Sigmoid colon (tissue), 7 donors: ENCODE results near the gene KNDC1. TPM values are rescaled to one million over a fixed set of nuclear protein-coding genes. Genes with fewer than 3 reads are reported as not detected.

Experiments used
- DNase-seq: peaks from one replicate; pipeline ENCODE4 v3.0.0-alpha.2; 2019
- H3K27ac ChIP-seq, 4 donors: fragments of 200-600 bp; sonication (generic); one replicate each; pipeline ENCODE4 v1.5.1; 2016 to 2019; ENCODE audit warnings: mild to moderate bottlenecking in 1 of 4
- H3K27me3 ChIP-seq, 3 donors: fragments of 200-600 bp; sonication (generic); one replicate each; pipeline ENCODE4 v1.5.1; 2019; ENCODE audit warnings: mild to moderate bottlenecking in 1 of 3
- H3K36me3 ChIP-seq, 4 donors: fragments of 200-600 bp; sonication (generic); one replicate each; pipeline ENCODE4 v1.5.1; 2016 to 2019
- H3K4me1 ChIP-seq, 4 donors: fragments of 200-600 bp; sonication (generic); one replicate each; pipeline ENCODE4 v1.5.1; 2017 to 2019
- H3K4me3 ChIP-seq, 4 donors: fragments of 200-600 bp; sonication (generic); one replicate each; pipeline ENCODE4 v1.5.1; 2017 to 2019; ENCODE audit warnings: mild to moderate bottlenecking in 2 of 4, moderate library complexity in 1 of 4
- H3K9me3 ChIP-seq, 4 donors: fragments of 200-600 bp in 3 of 4; sonication (generic) in 3 of 4; one replicate each; pipeline versions ENCODE4 v1.5.1 to v1.6.1; 2013 to 2019
- EP300 ChIP-seq, 4 donors: sonication (generic); formaldehyde crosslinking; IDR thresholded peaks; one replicate each; pipeline ENCODE4 v1.6.1; 2017; ENCODE audit warnings: antibody characterized with exemption in 4 of 4
- POLR2A ChIP-seq, 2 donors: fragments of 450-650 bp; IDR thresholded peaks; one replicate each; pipeline ENCODE4 v1.6.1; 2016; ENCODE audit warnings: antibody characterized with exemption in 2 of 2, mild to moderate bottlenecking in 2 of 2, moderate library complexity in 2 of 2
- POLR2AphosphoS5 ChIP-seq, 4 donors: sonication (generic); formaldehyde crosslinking; IDR thresholded peaks; one replicate each; pipeline ENCODE4 v1.6.1; 2017; ENCODE audit warnings: antibody characterized with exemption in 4 of 4
- WGBS, 2 donors: extraction: QIAGEN DNeasy Blood & Tissue Kit; methylation state at CpG; one replicate each; pipeline ENCODE4 v1.1.7; 2013; 5-methylcytosine and 5-hydroxymethylcytosine counted together
- intact Hi-C: fragments of 100-400 bp; cut with DNase I; formaldehyde crosslinking; loops from one replicate; pipeline ENCODE4 v1.15.1; 2023
- polyA plus RNA-seq, 3 donors: library from polyadenylated mRNA; stranded (reverse); fragments of 200-250 nt; gene quantifications; one replicate each; pipeline ENCODE4 v1.2.3, GENCODE V29; 2013
- total RNA-seq, 4 donors: library from RNA; depleted of rRNA; stranded (reverse); fragments of >200 nt; gene quantifications; one replicate each; pipeline ENCODE4 v1.1.0, GENCODE V29; 2016
- TF ChIP-seq, protein P1 (sequence below), 4 experiments: fragments of 450-650 bp in 3 of 4; fragments of 200-600 bp in 1 of 4; IDR thresholded peaks; one replicate each; pipeline ENCODE4 v1.5.1; 2016 to 2019; ENCODE audit warnings: antibody characterized with exemption in 4 of 4, mild to moderate bottlenecking in 3 of 4, moderate library complexity in 2 of 4
- donor health status: healthy with polysubstance abuse.
- donor health status: Bipolar disorder and iron deficiency.
- donor health status: healthy.

KNDC1 gene
- total and polyA plus RNA-seq, 7 donors = under 0.01 to 1.9 (median 0.26) TPM; not detected in 1

GRCh38 chr10:133202778-133203651 lies 43.0 kb downstream of the KNDC1 start:
- no peak overlapping the region for H3K4me3 ChIP-seq
- DNase-seq = no peak
- no peaks in the 10 kb centered on the region for H3K9me3 ChIP-seq
- intact Hi-C loops = no loop called here
- TF ChIP-seq POLR2A (IDR thresholded peaks at IDR 0.05) (no peak), POLR2AphosphoS5 (IDR thresholded peaks at IDR 0.05) (no peak), EP300 (IDR thresholded peaks at IDR 0.05) (no peak)
- TF ChIP-seq, protein P1, sequence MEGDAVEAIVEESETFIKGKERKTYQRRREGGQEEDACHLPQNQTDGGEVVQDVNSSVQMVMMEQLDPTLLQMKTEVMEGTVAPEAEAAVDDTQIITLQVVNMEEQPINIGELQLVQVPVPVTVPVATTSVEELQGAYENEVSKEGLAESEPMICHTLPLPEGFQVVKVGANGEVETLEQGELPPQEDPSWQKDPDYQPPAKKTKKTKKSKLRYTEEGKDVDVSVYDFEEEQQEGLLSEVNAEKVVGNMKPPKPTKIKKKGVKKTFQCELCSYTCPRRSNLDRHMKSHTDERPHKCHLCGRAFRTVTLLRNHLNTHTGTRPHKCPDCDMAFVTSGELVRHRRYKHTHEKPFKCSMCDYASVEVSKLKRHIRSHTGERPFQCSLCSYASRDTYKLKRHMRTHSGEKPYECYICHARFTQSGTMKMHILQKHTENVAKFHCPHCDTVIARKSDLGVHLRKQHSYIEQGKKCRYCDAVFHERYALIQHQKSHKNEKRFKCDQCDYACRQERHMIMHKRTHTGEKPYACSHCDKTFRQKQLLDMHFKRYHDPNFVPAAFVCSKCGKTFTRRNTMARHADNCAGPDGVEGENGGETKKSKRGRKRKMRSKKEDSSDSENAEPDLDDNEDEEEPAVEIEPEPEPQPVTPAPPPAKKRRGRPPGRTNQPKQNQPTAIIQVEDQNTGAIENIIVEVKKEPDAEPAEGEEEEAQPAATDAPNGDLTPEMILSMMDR (IDR thresholded peaks at IDR 0.05) = no peak
- WGBS, 2 donors = 86 to 87% methylated on average over 62 of the region's 62 CpGs
- H3K27me3 ChIP-seq = peaks cover 0 to 5% (median 0%) of the 10 kb centered on the region in 3 donors
- no peak overlapping the region for H3K27ac ChIP-seq
- no peaks in the 10 kb centered on the region for H3K4me1 ChIP-seq
- H3K36me3 ChIP-seq = no peaks in the 10 kb centered on the region

DNA sequence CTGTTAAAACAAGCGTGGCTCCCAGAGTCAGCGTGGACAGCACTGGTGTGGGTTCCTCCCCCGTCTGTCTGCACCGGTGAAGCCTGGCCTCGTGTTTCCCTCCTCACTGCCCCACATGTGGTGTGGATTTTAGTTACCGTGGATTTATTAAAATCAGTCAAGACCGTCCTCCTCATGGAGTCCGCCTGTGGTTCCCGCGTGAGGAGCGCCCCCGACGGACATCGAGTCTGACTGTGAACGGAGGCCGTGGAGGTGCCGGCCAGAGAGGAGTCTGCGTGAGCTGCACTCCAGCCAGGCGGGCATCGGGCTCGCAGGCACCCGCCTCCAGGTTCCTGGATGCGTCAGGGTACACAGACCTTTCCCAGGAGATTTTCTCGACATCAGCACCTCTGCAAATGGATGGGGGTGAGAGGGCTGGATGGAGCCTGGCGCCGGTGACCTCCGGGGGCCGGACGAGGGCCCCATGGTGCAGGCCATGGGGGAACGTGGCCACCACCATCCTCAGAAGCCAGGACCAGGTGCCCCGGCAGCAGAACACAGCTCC lies 43.7 kb downstream of the KNDC1 start:
- peaks cover 0 to 5% (median 0%) of the 10 kb centered on the region in 3 donors for H3K27me3 ChIP-seq

GRCh38 chr10:133204226-133205015 lies 44.4 kb downstream of the KNDC1 start:
- no peaks in the 10 kb centered on the region for H3K9me3 ChIP-seq
- H3K36me3 ChIP-seq = no peaks in the 10 kb centered on the region
- peaks cover 0 to 5% (median 0%) of the 10 kb centered on the region in 3 donors for H3K27me3 ChIP-seq
- TF ChIP-seq EP300 (IDR thresholded peaks at IDR 0.05) (no peak), POLR2AphosphoS5 (IDR thresholded peaks at IDR 0.05) (no peak), POLR2A (IDR thresholded peaks at IDR 0.05) (no peak)
- TF ChIP-seq, protein P1 (IDR thresholded peaks at IDR 0.05) = no peak
- intact Hi-C loops = no loop called here
- H3K4me3 ChIP-seq = no peak overlapping the region
- no peaks in the 10 kb centered on the region for H3K4me1 ChIP-seq
- no peak for DNase-seq
- no peak overlapping the region for H3K27ac ChIP-seq
- WGBS, 2 donors = 88 to 92% methylated on average over 38 of the region's 38 CpGs

More for the DNA sequence above, 43.7 kb downstream of the KNDC1 start:
- intact Hi-C loops = no loop called here
- Histone ChIP-seq H3K4me3 (no peak overlapping the region), H3K27ac (no peak overlapping the region), H3K36me3 (no peaks in the 10 kb centered on the region), H3K4me1 (no peaks in the 10 kb centered on the region), H3K9me3 (no peaks in the 10 kb centered on the region)
- no peak for DNase-seq
- WGBS, 2 donors = 89% methylated on average over 31 of the region's 31 CpGs
- TF ChIP-seq EP300 (IDR thresholded peaks at IDR 0.05) (no peak), POLR2A (IDR thresholded peaks at IDR 0.05) (no peak), POLR2AphosphoS5 (IDR thresholded peaks at IDR 0.05) (no peak)
- TF ChIP-seq, protein P1 (IDR thresholded peaks at IDR 0.05) = no peak

DNA sequence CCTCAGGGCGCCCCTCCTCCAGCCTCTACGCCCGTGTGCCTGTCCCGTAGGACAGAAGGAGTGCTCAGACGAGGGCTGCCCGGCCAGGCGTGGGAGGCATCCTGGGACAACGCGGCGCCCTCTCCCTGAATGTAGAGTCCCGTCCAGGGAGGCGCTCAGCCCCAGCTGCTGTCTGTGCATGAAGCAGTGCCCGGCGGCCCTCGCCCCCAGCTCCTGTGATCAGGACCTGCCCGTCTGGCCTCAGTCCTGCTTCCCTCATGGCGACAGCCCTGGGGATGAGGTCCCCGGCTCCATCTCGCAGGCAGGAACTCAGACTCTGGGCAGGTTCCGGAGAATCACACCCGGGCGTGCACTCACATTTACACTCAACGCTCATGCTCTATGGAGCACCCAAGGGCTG lies 45.1 kb downstream of the KNDC1 start:
- TF ChIP-seq POLR2A (IDR thresholded peaks at IDR 0.05) (no peak), EP300 (IDR thresholded peaks at IDR 0.05) (no peak), POLR2AphosphoS5 (IDR thresholded peaks at IDR 0.05) (no peak)
- TF ChIP-seq, protein P1 (IDR thresholded peaks at IDR 0.05) = no peak
- Histone ChIP-seq H3K36me3 (no peaks in the 10 kb centered on the region), H3K27ac (no peak overlapping the region), H3K4me1 (no peaks in the 10 kb centered on the region), H3K4me3 (no peak overlapping the region), H3K27me3 (peaks cover 0 to 5% (median 0%) of the 10 kb centered on the region in 3 donors), H3K9me3 (no peaks in the 10 kb centered on the region)
- intact Hi-C loops = no loop called here
- WGBS, 2 donors = 80 to 87% methylated on average over 23 of the region's 23 CpGs
- no peak for DNase-seq
